ENCODE results near the gene TM4SF1. TPM values are rescaled to one million over a fixed set of nuclear protein-coding genes. Genes with fewer than 3 reads are reported as not detected.
A peak's percentile ranks its signal among the peaks of the same experiment; 100 is the strongest.

The TM4SF1 gene
- total and polyA plus RNA-seq, 10 donors, result 31.0 to 260 (median 123) TPM

DNA sequence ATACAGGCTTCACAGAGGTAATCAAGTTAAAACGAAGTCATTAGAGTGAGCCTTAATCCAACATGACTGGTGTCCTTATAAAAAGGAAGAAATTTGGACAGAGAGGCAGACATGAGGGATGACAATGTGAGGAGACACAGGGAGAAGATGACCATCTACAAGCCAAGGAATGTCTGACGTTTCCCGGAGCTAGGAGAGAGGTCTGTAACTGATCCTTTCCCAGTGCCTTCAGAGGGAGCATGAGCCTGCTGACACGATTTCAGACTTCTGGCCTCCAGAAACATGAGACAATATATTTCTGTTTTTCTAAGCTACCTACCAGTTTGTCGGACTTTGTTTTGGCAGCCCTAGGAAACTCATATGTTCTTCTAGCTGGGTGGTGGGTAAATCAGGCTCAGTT is 15.1 kb downstream of the TM4SF1 start:
- Histone ChIP-seq H3K27me3 (replicated peaks in 1 of 7) (peaks cover 0 to 4% (median 0%) of the 10 kb centered on the region in 7 donors), H3K9me3 (no peaks in the 10 kb centered on the region), H3K4me1 (no peaks in the 10 kb centered on the region), H3K27ac (peak overlapping the region in 1 of 8 donors; percentile 33), H3K4me3 (no peak overlapping the region), H3K36me3 (no peaks in the 10 kb centered on the region)
- TF ChIP-seq, protein P1, sequence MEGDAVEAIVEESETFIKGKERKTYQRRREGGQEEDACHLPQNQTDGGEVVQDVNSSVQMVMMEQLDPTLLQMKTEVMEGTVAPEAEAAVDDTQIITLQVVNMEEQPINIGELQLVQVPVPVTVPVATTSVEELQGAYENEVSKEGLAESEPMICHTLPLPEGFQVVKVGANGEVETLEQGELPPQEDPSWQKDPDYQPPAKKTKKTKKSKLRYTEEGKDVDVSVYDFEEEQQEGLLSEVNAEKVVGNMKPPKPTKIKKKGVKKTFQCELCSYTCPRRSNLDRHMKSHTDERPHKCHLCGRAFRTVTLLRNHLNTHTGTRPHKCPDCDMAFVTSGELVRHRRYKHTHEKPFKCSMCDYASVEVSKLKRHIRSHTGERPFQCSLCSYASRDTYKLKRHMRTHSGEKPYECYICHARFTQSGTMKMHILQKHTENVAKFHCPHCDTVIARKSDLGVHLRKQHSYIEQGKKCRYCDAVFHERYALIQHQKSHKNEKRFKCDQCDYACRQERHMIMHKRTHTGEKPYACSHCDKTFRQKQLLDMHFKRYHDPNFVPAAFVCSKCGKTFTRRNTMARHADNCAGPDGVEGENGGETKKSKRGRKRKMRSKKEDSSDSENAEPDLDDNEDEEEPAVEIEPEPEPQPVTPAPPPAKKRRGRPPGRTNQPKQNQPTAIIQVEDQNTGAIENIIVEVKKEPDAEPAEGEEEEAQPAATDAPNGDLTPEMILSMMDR (IDR thresholded peaks at IDR 0.05 in 8 of 11, conservative IDR thresholded peaks at IDR 0.05 in 3 of 11), result no peak
- TF ChIP-seq POLR2AphosphoS5 (IDR thresholded peaks at IDR 0.05) (no peak), POLR2A (IDR thresholded peaks at IDR 0.05) (no peak)
- no peak for DNase-seq
- whole genome bisulfite sequencing, 5 donors, result 85 to 91% (median 89%) methylated on average over 5 of the region's 5 CpGs
- intact Hi-C loops (cut with DNase I; ENCODE audit: low total_unique reads), result no loop called here

DNA sequence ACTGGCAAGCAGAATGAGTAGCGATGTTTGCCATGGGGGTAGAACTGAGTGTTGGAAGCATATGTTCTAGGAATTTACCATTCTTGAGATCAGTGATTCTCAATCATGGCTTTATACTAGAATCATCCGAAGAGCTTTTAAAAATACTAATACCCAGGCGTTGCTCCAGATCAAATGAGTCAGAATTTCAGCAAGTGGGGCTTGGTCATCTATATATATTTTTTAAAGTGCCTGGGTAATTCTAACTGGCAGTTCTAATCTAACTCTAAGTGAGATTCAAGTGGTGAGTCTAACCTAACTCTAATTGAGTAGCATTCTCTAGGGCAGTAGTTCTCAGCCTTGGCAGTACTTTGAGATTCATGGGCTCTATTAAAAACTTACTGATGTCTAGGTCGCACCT is 20.8 kb downstream of the TM4SF1 start:
- Histone ChIP-seq H3K27me3 (replicated peaks in 1 of 7) (no peaks in the 10 kb centered on the region), H3K27ac (no peak overlapping the region), H3K36me3 (no peaks in the 10 kb centered on the region), H3K4me1 (no peaks in the 10 kb centered on the region), H3K9me3 (peaks cover 0 to 4% (median 0%) of the 10 kb centered on the region in 8 donors), H3K4me3 (no peak overlapping the region)
- TF ChIP-seq POLR2AphosphoS5 (IDR thresholded peaks at IDR 0.05), result no peak
- TF ChIP-seq, protein P1 (IDR thresholded peaks at IDR 0.05 in 8 of 11, conservative IDR thresholded peaks at IDR 0.05 in 3 of 11), result no peak
- intact Hi-C loops (cut with DNase I; ENCODE audit: low total_unique reads), result no loop called here
- 76 to 96% (median 92%) methylated on average over 4 of the region's 4 CpGs for WGBS, 5 donors
- no peak for DNase-seq

DNA sequence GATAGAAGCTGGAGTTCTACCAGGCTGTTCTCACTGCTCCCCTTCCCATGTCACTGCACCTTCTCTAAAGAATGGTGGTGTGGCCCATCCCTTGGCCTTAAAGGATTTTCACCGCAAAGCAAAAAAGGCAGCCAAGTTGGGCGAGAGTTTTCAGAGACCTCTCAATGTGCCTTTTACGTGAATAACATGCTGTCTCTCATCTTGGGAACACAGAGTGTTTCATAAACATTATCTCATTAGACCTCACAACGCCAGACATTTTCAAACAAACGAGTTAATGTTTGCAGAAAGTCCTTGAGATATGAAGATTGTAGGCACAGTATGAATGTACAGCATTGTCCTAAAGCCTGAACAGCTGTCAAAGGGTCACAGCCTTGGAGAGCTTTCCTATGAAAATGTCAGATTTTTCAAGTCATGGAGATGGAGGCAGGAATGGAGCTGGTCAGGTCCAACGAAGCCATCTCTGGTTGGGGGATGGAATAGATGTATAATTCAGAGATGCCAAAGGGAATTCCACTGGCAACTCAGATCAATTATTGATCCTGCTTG is 21.3 kb downstream of the TM4SF1 start:
- Histone ChIP-seq H3K4me3 (no peak overlapping the region), H3K4me1 (no peaks in the 10 kb centered on the region), H3K27ac (no peak overlapping the region), H3K9me3 (peaks cover 0 to 4% (median 0%) of the 10 kb centered on the region in 8 donors), H3K36me3 (no peaks in the 10 kb centered on the region), H3K27me3 (replicated peaks in 1 of 7) (no peaks in the 10 kb centered on the region)
- intact Hi-C loops (cut with DNase I; ENCODE audit: low total_unique reads), result no loop called here
- 77 to 89% (median 81%) methylated on average over 6 of the region's 6 CpGs for WGBS, 5 donors
- DNase-seq, result no peak
- TF ChIP-seq, protein P1 (IDR thresholded peaks at IDR 0.05 in 8 of 11, conservative IDR thresholded peaks at IDR 0.05 in 3 of 11), result no peak
- TF ChIP-seq POLR2AphosphoS5 (IDR thresholded peaks at IDR 0.05) (no peak), POLR2A (IDR thresholded peaks at IDR 0.05) (no peak)

DNA sequence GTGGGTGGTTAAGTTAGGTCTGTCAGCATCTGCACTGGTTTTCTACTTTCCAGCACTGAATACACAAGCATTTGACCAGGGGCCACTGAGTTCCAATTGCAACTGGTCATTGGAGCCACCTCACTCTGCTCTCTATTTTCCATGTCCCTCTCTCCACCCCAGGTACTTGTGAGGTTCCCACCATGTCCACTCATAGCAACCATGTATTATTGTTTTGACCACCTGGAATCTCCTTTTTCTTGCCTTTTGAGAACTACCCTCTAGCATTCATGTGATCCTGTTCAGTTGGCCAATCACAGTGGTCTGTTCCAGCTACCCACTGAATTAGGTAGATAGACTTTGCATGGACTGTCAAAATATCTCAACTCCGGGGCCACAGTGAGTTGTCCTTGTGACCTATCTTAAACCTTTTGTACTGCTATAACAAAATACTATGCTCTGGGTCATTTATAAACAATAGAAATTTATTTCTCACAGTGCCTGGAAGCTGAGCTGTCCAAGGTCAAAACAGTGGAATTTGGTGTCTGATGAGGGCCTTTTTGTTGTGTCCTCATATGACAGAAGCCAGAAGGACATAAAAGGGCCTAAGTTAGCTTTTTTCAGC is 23.8 kb downstream of the TM4SF1 start:
- H3K36me3 ChIP-seq, result no peaks in the 10 kb centered on the region
- no peaks in the 10 kb centered on the region for H3K4me1 ChIP-seq
- H3K4me3 ChIP-seq, result no peak overlapping the region
- peaks cover 0 to 4% (median 0%) of the 10 kb centered on the region in 8 donors for H3K9me3 ChIP-seq
- DNase-seq, result no peak
- H3K27me3 ChIP-seq (replicated peaks in 1 of 7), result no peaks in the 10 kb centered on the region
- intact Hi-C loops (cut with DNase I; ENCODE audit: low total_unique reads), result no loop called here
- TF ChIP-seq POLR2A (IDR thresholded peaks at IDR 0.05) (no peak), POLR2AphosphoS5 (IDR thresholded peaks at IDR 0.05) (no peak)
- TF ChIP-seq, protein P1 (IDR thresholded peaks at IDR 0.05 in 8 of 11, conservative IDR thresholded peaks at IDR 0.05 in 3 of 11), result no peak
- 67 to 87% (median 71%) methylated on average over 1 of the region's 1 CpG for WGBS, 5 donors
- H3K27ac ChIP-seq, result peak overlapping the region in 7 of 8 donors; percentile 21 to 72 (median 61)

All from spleen (tissue), 11 donors.